K562 (cell line): ENCODE measurements around the gene S100G. TPM values are rescaled to one million over a fixed set of nuclear protein-coding genes. Genes with fewer than 3 reads are reported as not detected.
"Not testable (repeated sequence)": the region's sequence is repeated elsewhere in the genome, so short reads cannot be mapped to it uniquely, and the experiment has no call there.

Source experiments
- ATAC-seq: fragments of 200-7000 bp; cut with Tn5 transposase; 3 replicates; pipeline ENCODE4 v1.9.1; 2020; ENCODE audit warnings: moderate library complexity
- BruUV-seq: library from RNA; stranded (reverse); fragments of 400-500 nt; replicated peaks from 2 replicates; lab custom pipeline; 2021; lab: Mats Ljungman, UMichigan
- CTCF ChIA-PET: fragments of 300-600 bp; formaldehyde crosslinking; extraction: SDS; loops from one replicate; lab custom pipeline; 2021; ENCODE audit warnings: low intra/inter-chr PET ratio; lab: Yijun Ruan, JAX
- POLR2A ChIA-PET: fragments of 300-600, 350-650 bp; sonication (Branson Sonifier 250); formaldehyde crosslinking; extraction: SDS; loops from one replicate; lab custom pipeline; 2021; ENCODE audit warnings: antibody characterized with exemption, inconsistent platforms; lab: Yijun Ruan, JAX
- DNase-seq, 4 experiments: peaks; one replicate each; pipeline versions ENCODE4 v3.0.0 to v3.0.0-alpha.2; 2011 to 2018; ENCODE audit warnings: low spot score in 3 of 4, mixed read lengths in 3 of 4; ENCODE audit errors: extremely low read depth in 1 of 4
- FAIRE-seq: peaks from 2 replicates; lab custom pipeline; 2011; peaks lifted over from hg19 to GRCh38; lab: Jason Lieb, UNC
- H2AFZ ChIP-seq: 2 replicates; pipeline ENCODE4 v1.6.0; 2011; ENCODE audit warnings: low read depth, low read length, control low read depth, inconsistent platforms
- H3K27ac ChIP-seq: fragments of 200-600 bp; 3 replicates; pipeline ENCODE4 v1.8.0; 2011; ENCODE audit warnings: low read depth, mild to moderate bottlenecking, control low read depth, inconsistent platforms, low read length, moderate library complexity, mixed read lengths; ENCODE audit errors: extremely low read depth
- H3K27me3 ChIP-seq, 2 experiments: fragments of 300-600 bp in 1 of 2; 2 replicates in 1 of 2; 3 replicates in 1 of 2; pipeline versions ENCODE4 v1.6.0 to v1.8.0; 2011; ENCODE audit warnings: inconsistent platforms in 2 of 2, low read length in 2 of 2, mild to moderate bottlenecking in 1 of 2, mixed read lengths in 1 of 2, moderate library complexity in 1 of 2; ENCODE audit not compliant: control insufficient read depth in 2 of 2, insufficient read depth in 2 of 2
- H3K36me3 ChIP-seq: fragments of 300-600 bp; 3 replicates; pipeline ENCODE4 v1.8.0; 2011; ENCODE audit warnings: mild to moderate bottlenecking, low read length, inconsistent platforms; ENCODE audit not compliant: control insufficient read depth, insufficient read depth
- H3K4me1 ChIP-seq, 2 experiments: fragments of 200-600 bp in 1 of 2; replicated peaks in 1 of 2; 2 replicates in 1 of 2; 3 replicates in 1 of 2; pipeline versions ENCODE4 v1.5.1 to v1.8.0; 2011; ENCODE audit warnings: inconsistent platforms in 2 of 2, low read length in 2 of 2, mild to moderate bottlenecking in 1 of 2, mixed read lengths in 1 of 2, moderate library complexity in 1 of 2; ENCODE audit not compliant: control insufficient read depth in 2 of 2, insufficient read depth in 2 of 2
- H3K4me2 ChIP-seq: 2 replicates; pipeline ENCODE4 v1.6.1; 2011; ENCODE audit warnings: low read length, control low read depth, inconsistent platforms, mixed read lengths; ENCODE audit not compliant: insufficient read depth
- H3K4me3 ChIP-seq: fragments of 200-600 bp; sonication (generic), shearing (Covaris generic); 2 replicates; pipeline ENCODE4 v1.5.1; 2016; ENCODE audit warnings: control low read depth, inconsistent platforms
- H3K79me2 ChIP-seq: fragments of 200-600 bp; 3 replicates; pipeline ENCODE4 v1.8.0; 2011; ENCODE audit warnings: low read length, inconsistent platforms; ENCODE audit not compliant: control insufficient read depth, insufficient read depth
- H3K9ac ChIP-seq, 2 experiments: 2 replicates each; pipeline versions ENCODE4 v1.6.0 to v1.6.1; 2011; ENCODE audit warnings: low read depth in 2 of 2, low read length in 2 of 2, control low read depth in 1 of 2, inconsistent platforms in 1 of 2, mild to moderate bottlenecking in 1 of 2, mixed read lengths in 1 of 2; ENCODE audit not compliant: insufficient read depth in 1 of 2
- H3K9me1 ChIP-seq: one replicate; pipeline ENCODE4 v1.6.0; 2011; ENCODE audit warnings: inconsistent platforms, mild to moderate bottlenecking, low read length, moderate library complexity; ENCODE audit not compliant: control insufficient read depth, insufficient read depth
- H3K9me3 ChIP-seq: replicated peaks from 2 replicates; pipeline ENCODE4 v1.5.1; 2011; ENCODE audit warnings: low read depth, low read length, inconsistent platforms; ENCODE audit not compliant: control insufficient read depth, insufficient read depth
- H4K20me1 ChIP-seq: replicated peaks from 2 replicates; pipeline ENCODE4 v1.6.1; 2011; ENCODE audit warnings: low read length, inconsistent platforms, mixed read lengths; ENCODE audit not compliant: control insufficient read depth, insufficient read depth
- ARID3A ChIP-seq: IDR thresholded peaks from 2 replicates; pipeline ENCODE4 v1.6.1; 2012; ENCODE audit warnings: low read depth, low read length, improper control_type of control experiment, borderline replicate concordance
- ARID4B ChIP-seq: sonication (generic); formaldehyde crosslinking; IDR thresholded peaks from 2 replicates; pipeline ENCODE4 v1.8.0; 2022; ENCODE audit warnings: mild to moderate bottlenecking, missing genetic modification reagents
- IFI16 ChIP-seq: fragments of 250-450 bp; sonication (Bioruptor Pico); IDR thresholded peaks from 2 replicates; pipeline ENCODE4 v2.1.2; 2022; ENCODE audit warnings: mild to moderate bottlenecking, inconsistent platforms
- ZMIZ1 ChIP-seq, 2 experiments: fragments of 150-350 bp in 1 of 2; IDR thresholded peaks; 2 replicates each; pipeline ENCODE4 v1.6.1; 2012 to 2016; ENCODE audit warnings: low read depth in 2 of 2, low read length in 2 of 2, mild to moderate bottlenecking in 1 of 2, moderate library complexity in 1 of 2
- WGBS: fragments of 100-300 bp; shearing (Covaris generic); methylation state at CpG from one replicate; pipeline ENCODE4 v1.1.6; 2016; ENCODE audit warnings: low coverage, mixed read lengths; ENCODE audit not compliant: insufficient coverage; ENCODE audit errors: missing lambda C conversion rate; 5-methylcytosine and 5-hydroxymethylcytosine counted together
- in situ Hi-C: fragments of 300-500 bp; cut with MboI; formaldehyde crosslinking; loops from 4 replicates; pipeline ENCODE4 v1.15.0; 2018; ENCODE audit warnings: inconsistent platforms, mixed read lengths
- intact Hi-C: fragments of 100-400 bp; cut with micrococcal nuclease; formaldehyde crosslinking; loops from 2 replicates; pipeline ENCODE4 v1.14.2; 2022
- polyA plus RNA-seq, 8 experiments: library from polyadenylated mRNA; depleted of rRNA in 4 of 8; stranded (reverse) in 5 of 8; unstranded in 3 of 8; fragments of >200 nt; fragmentation: Nextera tagmentation in 2 of 8; fragmentation: Illumina TruSeq in 1 of 8; extraction: Ambion mirVana in 2 of 8; extraction: Trizol in 1 of 8; gene quantifications; 2 replicates each; pipeline versions ENCODE4 v1.2.1 to v1.2.3, GENCODE V29; 2011 to 2014; ENCODE audit warnings: inconsistent platforms in 1 of 8, missing spikeins in 1 of 8
- total RNA-seq, 7 experiments: library from RNA; depleted of rRNA in 6 of 7; stranded (reverse); fragments of >200 nt in 6 of 7; fragmentation: Illumina TruSeq in 2 of 7; extraction: Trizol in 2 of 7; gene quantifications; 2 replicates each; pipeline versions ENCODE4 v1.2.1 to v1.2.3, GENCODE V29; 2011 to 2021; ENCODE audit warnings: low replicate concordance in 1 of 7

Gene S100G
- total and polyA plus RNA-seq, 9 of the 15 experiments (the other 6 are each of a cell fraction or from before 2014, with no cell fraction given): not detected

- FAIRE-seq, H3K4me1 ChIP-seq, H3K9me3 ChIP-seq, DNase-seq, H4K20me1 ChIP-seq, in situ Hi-C loops, H3K9me1 ChIP-seq, H3K4me2 ChIP-seq, CTCF ChIA-PET, ATAC-seq, H3K36me3 ChIP-seq, H3K27me3 ChIP-seq, BruUV-seq, H3K27ac ChIP-seq, H3K9ac ChIP-seq, intact Hi-C loops, H3K79me2 ChIP-seq, H2AFZ ChIP-seq, H3K4me3 ChIP-seq, POLR2A ChIA-PET: not testable (repeated sequence)
- 82% methylated on average over 2 of the region's 6 CpGs for WGBS
Measured at GRCh38 chrX:16603235-16603634, 46.7 kb upstream of the S100G start.

GRCh38 chrX:16603822-16604221 lies 46.1 kb upstream of the S100G start:
- 82% methylated on average over 4 of the region's 4 CpGs for WGBS
- intact Hi-C loops: no loop called here
- TF ChIP-seq ARID3A (no peak), ARID4B (no peak), ZMIZ1 (IDR thresholded peaks at IDR 0.05; ENCODE audit: low read depth in 2 of 2, low read length in 2 of 2) (no peak), IFI16 (CRISPR knock-in tag) (no peak)

More at GRCh38 chrX:16603822-16604221, 46.1 kb upstream of the S100G start:
- Histone ChIP-seq H3K27ac (no peak overlapping the region), H3K9me3 (no peaks in the 10 kb centered on the region), H3K36me3 (0 out of 3 replicates have a peak, but pooled peaks cover 7% of the 10 kb centered on the region), H3K4me3 (no peak overlapping the region), H3K4me1 (peaks cover 4 to 7% of the 10 kb centered on the region in 2 experiments; a peak in 3 of 5 replicates), H4K20me1 (no peaks in the 10 kb centered on the region), H3K9ac (no peak overlapping the region; a peak in 1 of 4 replicates), H3K79me2 (no peaks in the 10 kb centered on the region), H3K4me2 (no peak overlapping the region), H2AFZ (no peak overlapping the region), H3K27me3 (no peaks in the 10 kb centered on the region), H3K9me1 (no peaks in the 10 kb centered on the region)
- in situ Hi-C loops: no loop called here
- ATAC-seq (no peak), FAIRE-seq (no peak), DNase-seq (no peak)
- ChIA-PET CTCF (no interaction called here), POLR2A (no interaction called here)
- no TSS peak for BruUV-seq
